ENCODE results near the gene TSPEAR.
"Not testable (repeated sequence)": the region's sequence is repeated elsewhere in the genome, so short reads cannot be mapped to it uniquely, and the experiment has no call there.

Gene TSPEAR

DNA sequence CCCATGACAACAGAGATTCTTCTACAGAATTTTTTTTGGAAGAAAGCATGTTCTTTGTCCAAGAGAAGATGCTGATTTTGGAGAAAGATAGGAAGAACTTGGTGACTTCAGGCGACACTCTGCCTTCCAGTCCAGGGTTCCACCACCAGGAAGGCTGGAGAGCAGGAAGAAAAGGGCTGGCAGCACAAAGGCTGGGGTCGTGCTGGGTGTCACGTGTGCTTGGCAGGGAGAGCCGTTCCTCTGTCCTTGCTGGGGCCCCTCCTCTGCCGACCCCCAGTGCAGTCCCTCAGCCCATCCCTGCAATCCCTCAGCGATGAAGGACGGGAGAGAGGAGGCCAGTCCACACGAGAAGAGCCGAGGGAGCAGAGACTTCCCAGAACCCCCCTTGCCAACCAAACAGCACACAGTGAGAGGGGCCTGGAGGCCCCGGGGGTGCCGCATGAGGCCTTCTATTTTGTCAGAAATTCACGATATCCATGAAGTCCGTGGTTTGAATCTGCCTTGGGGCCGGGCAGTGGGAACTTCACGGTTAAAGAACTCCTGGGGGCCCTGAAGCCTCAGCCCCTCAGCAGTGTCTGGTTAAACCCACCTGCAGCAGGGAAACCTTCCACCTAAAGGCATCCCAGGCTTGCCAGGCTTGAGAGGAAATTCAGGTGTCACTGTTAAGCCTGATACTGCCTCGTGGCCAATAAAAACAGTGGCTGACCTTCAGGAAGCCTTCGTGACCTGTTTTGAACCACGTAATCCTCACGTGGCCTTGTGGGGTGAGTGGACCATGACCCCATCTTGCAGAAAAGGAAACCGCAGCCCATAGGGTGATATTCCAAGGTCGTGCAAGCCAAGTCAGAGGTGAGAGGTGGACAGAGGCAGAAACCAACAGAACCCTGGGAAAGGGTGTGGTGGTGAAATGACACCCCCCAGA, 11.0 kb downstream of the TSPEAR start:
- H3K4me3 ChIP-seq (replicated peaks; ENCODE audit: low read depth, low read length), result no peak overlapping the region
- TF ChIP-seq, protein P1, sequence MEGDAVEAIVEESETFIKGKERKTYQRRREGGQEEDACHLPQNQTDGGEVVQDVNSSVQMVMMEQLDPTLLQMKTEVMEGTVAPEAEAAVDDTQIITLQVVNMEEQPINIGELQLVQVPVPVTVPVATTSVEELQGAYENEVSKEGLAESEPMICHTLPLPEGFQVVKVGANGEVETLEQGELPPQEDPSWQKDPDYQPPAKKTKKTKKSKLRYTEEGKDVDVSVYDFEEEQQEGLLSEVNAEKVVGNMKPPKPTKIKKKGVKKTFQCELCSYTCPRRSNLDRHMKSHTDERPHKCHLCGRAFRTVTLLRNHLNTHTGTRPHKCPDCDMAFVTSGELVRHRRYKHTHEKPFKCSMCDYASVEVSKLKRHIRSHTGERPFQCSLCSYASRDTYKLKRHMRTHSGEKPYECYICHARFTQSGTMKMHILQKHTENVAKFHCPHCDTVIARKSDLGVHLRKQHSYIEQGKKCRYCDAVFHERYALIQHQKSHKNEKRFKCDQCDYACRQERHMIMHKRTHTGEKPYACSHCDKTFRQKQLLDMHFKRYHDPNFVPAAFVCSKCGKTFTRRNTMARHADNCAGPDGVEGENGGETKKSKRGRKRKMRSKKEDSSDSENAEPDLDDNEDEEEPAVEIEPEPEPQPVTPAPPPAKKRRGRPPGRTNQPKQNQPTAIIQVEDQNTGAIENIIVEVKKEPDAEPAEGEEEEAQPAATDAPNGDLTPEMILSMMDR (IDR thresholded peaks at IDR 0.05; ENCODE audit: low read depth, low read length, missing control alignments), result no peak
- DNase-seq (ENCODE audit: extremely low read depth, low read depth), result no peak

DNA sequence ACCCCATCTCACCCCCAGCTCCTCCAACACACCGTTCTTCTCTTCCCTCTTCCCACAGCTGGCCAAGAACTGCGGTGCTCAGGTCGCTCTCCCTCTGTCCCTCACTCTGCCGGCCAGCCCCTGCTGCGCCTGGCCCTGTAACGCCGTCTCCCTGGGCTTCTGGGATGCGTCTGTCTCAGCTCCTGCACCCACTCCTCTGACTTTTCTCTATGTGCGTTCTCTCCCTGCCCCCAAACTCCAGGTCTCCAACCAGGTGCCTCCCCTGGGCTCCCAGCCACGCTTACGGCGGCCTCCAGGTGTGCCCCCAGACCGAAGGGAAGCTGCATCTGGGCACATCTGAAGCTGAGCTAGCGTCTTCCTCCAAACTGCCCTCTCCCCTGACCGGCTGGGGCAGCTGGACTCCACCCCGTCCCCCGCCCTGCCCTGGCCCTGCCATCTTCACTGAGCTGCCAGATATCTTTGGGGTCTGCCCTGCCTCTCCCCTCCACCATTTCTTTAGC, 11.8 kb downstream of the TSPEAR start:
- no peak overlapping the region for H3K4me3 ChIP-seq (replicated peaks; ENCODE audit: low read depth, low read length)
- TF ChIP-seq, protein P1 (IDR thresholded peaks at IDR 0.05; ENCODE audit: low read depth, low read length, missing control alignments), result no peak
- no peak for DNase-seq (ENCODE audit: extremely low read depth, low read depth)

DNA sequence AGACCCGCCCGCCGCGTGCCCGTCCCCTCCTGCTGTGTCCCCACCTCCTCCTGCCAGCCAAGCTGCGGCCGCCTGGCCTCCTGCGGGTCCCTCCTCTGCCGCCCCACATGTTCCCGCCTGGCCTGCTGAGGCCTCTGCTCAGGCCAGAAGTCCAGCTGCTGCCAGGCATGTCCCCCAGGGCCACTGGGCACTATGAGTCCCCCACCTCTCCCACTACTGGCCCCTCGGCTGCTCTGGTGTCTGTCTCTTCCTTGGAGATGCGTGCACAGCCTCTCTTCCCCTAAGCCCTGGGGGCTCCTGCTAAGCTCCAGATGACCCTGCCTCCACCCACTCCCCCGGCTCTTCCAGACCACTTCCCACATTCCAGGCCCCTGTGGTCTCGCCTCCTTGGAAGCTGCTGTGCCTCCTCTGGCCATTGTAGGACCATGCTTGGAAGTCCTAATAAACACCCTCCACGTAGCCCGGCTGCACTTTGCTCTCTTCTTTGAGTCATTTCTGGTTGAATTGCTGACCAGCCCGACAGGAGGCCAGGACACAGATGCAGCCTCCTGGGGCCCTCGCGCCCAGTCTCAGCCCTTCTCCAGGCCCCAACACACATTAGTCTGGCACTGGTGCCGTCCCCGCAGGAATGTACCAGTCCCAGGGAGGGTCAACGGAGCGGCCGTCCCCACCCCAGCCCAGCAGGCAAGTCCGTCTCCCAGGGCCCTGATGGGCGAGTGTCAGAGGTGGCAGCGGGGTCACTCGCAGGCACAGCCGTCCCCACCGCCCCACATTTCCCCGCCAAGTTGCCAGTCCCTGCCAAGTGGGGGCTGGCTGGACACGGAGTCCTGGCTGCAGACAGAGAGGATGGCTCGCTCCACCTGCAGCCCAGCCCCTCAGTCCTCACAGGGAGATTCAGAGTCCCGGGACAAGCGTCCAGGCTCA, 13.3 kb downstream of the TSPEAR start:
- TF ChIP-seq, protein P1 (IDR thresholded peaks at IDR 0.05; ENCODE audit: low read depth, low read length, missing control alignments), result no peak
- DNase-seq (ENCODE audit: extremely low read depth, low read depth), result no peak

DNA sequence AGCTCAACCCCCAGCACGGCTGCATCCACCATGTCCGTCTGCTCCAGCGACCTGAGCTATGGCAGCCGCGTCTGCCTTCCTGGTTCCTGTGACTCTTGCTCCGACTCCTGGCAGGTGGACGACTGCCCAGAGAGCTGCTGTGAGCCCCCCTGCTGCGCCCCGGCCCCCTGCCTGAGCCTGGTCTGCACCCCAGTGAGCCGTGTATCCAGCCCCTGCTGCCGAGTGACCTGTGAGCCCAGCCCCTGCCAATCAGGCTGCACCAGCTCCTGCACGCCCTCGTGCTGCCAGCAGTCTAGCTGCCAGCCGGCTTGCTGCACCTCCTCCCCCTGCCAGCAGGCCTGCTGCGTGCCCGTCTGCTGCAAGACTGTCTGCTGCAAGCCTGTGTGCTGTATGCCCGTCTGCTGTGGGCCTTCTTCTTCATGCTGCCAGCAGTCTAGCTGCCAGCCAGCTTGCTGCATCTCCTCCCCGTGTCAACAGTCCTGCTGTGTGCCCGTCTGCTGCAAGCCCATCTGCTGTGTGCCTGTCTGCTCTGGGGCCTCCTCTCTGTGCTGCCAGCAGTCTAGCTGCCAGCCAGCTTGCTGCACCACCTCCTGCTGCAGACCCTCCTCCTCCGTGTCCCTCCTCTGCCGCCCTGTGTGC, 14.1 kb downstream of the TSPEAR start, which contains the start of gene KRTAP10-12:
Gene KRTAP10-12, plus strand, starts transcription at position 1 of the 639 bp plus-strand sequence. Its CDS starts 30 bp downstream, at position 31.
- not testable (repeated sequence) for H3K4me3 ChIP-seq (replicated peaks; ENCODE audit: low read depth, low read length); DNase-seq (ENCODE audit: extremely low read depth, low read depth)

More for the DNA sequence above, 13.3 kb downstream of the TSPEAR start:
- H3K4me3 ChIP-seq (replicated peaks; ENCODE audit: low read depth, low read length), result no peak overlapping the region

DNA sequence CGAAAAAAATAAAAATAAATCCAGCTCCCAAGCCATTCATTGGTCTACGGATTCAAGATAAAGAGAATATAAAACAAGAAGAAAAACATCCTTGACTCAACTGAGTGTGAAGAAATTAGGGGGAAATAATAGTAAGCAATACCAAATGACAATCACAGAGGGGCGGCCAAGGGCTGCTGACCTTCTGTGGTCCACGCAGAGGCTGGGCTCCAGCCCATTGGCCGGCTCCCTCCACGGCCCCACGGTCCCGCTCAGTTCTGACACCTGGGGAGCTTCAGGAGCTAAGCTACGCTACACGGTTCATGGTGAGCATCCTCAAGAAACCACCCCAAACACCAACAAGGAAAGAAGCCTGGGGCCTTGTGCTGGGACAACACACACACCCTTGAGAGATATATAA, 14.8 kb downstream of the TSPEAR start:
- H3K4me3 ChIP-seq (replicated peaks; ENCODE audit: low read depth, low read length), result no peak overlapping the region
- TF ChIP-seq, protein P1 (IDR thresholded peaks at IDR 0.05; ENCODE audit: low read depth, low read length, missing control alignments), result no peak
- DNase-seq (ENCODE audit: extremely low read depth, low read depth), result no peak

DNA sequence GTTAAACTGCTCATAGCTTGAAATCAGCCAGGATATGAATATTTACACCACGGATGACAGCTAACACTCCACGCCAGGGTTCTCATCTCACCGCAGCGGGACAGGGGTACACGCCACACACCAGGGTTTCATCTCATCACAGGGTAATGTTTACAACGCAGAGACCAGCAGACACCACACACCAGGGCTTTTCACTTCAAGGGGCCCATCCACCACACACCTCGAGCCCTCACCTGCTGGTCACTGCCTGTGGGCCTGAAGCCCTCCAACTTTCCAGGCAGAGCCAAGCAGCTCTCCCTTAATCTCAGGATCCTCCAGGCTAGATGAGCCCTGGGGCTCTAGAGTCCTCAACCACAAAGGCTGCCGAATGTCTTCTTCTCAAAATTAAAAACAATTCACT, 15.7 kb downstream of the TSPEAR start:
- TF ChIP-seq, protein P1 (IDR thresholded peaks at IDR 0.05; ENCODE audit: low read depth, low read length, missing control alignments), result no peak
- H3K4me3 ChIP-seq (replicated peaks; ENCODE audit: low read depth, low read length), result no peak overlapping the region
- DNase-seq (ENCODE audit: extremely low read depth, low read depth), result no peak
